Measurements from ENCODE around the gene ZC2HC1B. TPM values are rescaled to one million over a fixed set of nuclear protein-coding genes. Genes with fewer than 3 reads are reported as not detected.

ZC2HC1B gene
- total RNA-seq, 1 experiment from 2014 or later: not detected

DNA sequence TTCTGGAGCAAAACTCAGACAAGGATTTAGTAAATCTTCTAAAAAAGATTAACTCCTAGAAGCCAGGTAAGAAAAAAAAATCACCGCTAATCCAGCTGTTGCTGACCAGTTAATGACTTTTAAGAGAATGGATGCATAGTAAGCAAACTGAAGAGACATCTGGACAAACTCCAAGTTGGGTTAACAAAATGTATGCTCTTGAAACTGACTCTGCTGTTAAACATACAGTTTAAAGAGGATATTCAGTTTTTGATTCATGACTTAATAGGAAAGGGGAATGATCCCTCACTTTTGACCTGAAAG lies 73.3 kb downstream of the ZC2HC1B start:
- Histone ChIP-seq H3K27me3 (ENCODE audit: insufficient read depth, low read length) (no peaks in the 10 kb centered on the region), H3K4me1 (ENCODE audit: insufficient read depth, low read length) (peaks cover 7% of the 10 kb centered on the region; the same call in 1 of the 2 replicates), H2AK5ac (ENCODE audit: insufficient read length, low read length) (no peak overlapping the region), H3T11ph (ENCODE audit: low read length) (no peak overlapping the region), H3K79me2 (ENCODE audit: insufficient read depth, low read length) (no peaks in the 10 kb centered on the region), H2BK120ac (ENCODE audit: low read depth, low read length, poor library complexity, severe bottlenecking) (no peak overlapping the region), H3K79me1 (ENCODE audit: insufficient read depth, low read depth, low read length, poor library complexity, severe bottlenecking) (no peaks in the 10 kb centered on the region), H3K9ac (ENCODE audit: extremely low read depth, insufficient read length, low read length) (no peak overlapping the region), H3K23ac (ENCODE audit: insufficient read length, low read depth, low read length) (no peak overlapping the region), H3K4ac (ENCODE audit: low read depth, low read length) (no peak overlapping the region), H2BK15ac (ENCODE audit: low read depth, low read length) (no peak overlapping the region), H2BK12ac (ENCODE audit: insufficient read length, low read depth, low read length) (no peak overlapping the region), H4K20me1 (ENCODE audit: control insufficient read depth, insufficient read depth, insufficient read length) (no peaks in the 10 kb centered on the region), H3K9me3 (ENCODE audit: control insufficient read depth, low read depth, low read length) (no peaks in the 10 kb centered on the region), H2BK20ac (ENCODE audit: low read depth, low read length, poor library complexity, severe bottlenecking) (no peak overlapping the region), H4K91ac (ENCODE audit: insufficient read length, low read depth, low read length) (no peak overlapping the region), H4K5ac (ENCODE audit: insufficient read length, low read depth, low read length) (no peak overlapping the region), H2BK5ac (ENCODE audit: insufficient read length, low read length) (no peak overlapping the region), H3K23me2 (ENCODE audit: insufficient read length, low read depth, low read length, poor library complexity, severe bottlenecking) (no peaks in the 10 kb centered on the region), H3K27ac (ENCODE audit: insufficient read length, low read depth, low read length) (no peak overlapping the region), H2AFZ (ENCODE audit: low read length) (no peak overlapping the region), H3K56ac (ENCODE audit: insufficient read length, low read depth, low read length) (no peak overlapping the region), H4K8ac (replicated peaks; ENCODE audit: insufficient read length, low read depth, low read length) (no peak overlapping the region), H3K14ac (ENCODE audit: insufficient read depth, low read length) (no peak overlapping the region), H3K4me2 (ENCODE audit: insufficient read depth, insufficient read length, low read length) (no peak overlapping the region), H3K18ac (ENCODE audit: insufficient read length, low read depth, low read length) (no peak overlapping the region)
- TF ChIP-seq CTCF (conservative IDR thresholded peaks at IDR 0.05): no peak
- peaks cover 57 to 69% of the 10 kb centered on the region in 2 experiments for H3K4me1 Mint-ChIP-seq
- peaks cover under 1 to 4% (median under 1%) of the 10 kb centered on the region in 3 experiments; a peak in 2 of 7 replicates for H3K36me3 Mint-ChIP-seq (ENCODE audit: insufficient read depth in 1 of 3, low read depth in 3 of 3)
- 0 out of 7 replicates have a peak overlapping the region, but pooled peaks of 1 of the 3 experiments have one; percentile 32 for H3K27ac Mint-ChIP-seq
- DNase-seq: no peak
- peaks cover 0 to 6% of the 10 kb centered on the region in 2 experiments; a peak in 4 of 5 replicates for H3K9me3 Mint-ChIP-seq
- H3K27me3 Mint-ChIP-seq (ENCODE audit: low read depth): peaks cover 11% of the 10 kb centered on the region
- WGBS (ENCODE audit: extremely low coverage, insufficient read length, low lambda C conversion rate): no CpG with 5 or more reads among the region's 1 CpG
- no peak overlapping the region for H3K4me3 Mint-ChIP-seq
